ENCODE data around the gene MYO16. TPM values are rescaled to one million over a fixed set of nuclear protein-coding genes. Genes with fewer than 3 reads are reported as not detected.

MYO16 gene
- total RNA-seq, 2 experiments from 2014 or later: not detected

- Mint-ChIP-seq H3K4me1 (no peaks in the 10 kb centered on the region), H3K27me3 (no peaks in the 10 kb centered on the region), H3K4me3 (no peak overlapping the region), H3K36me3 (ENCODE audit: low read depth) (no peaks in the 10 kb centered on the region), H3K27ac (no peak overlapping the region), H3K9me3 (no peaks in the 10 kb centered on the region)
- CTCF ChIA-PET: no interaction called here
- DNase-seq: no peak
- POLR2A ChIA-PET: no interaction called here
Observed at GRCh38 chr13:109182777-109183465, 553.5 kb downstream of the MYO16 start.

- H3K27me3 Mint-ChIP-seq: no peaks in the 10 kb centered on the region
- no peaks in the 10 kb centered on the region for H3K9me3 Mint-ChIP-seq
- no peaks in the 10 kb centered on the region for H3K36me3 Mint-ChIP-seq (ENCODE audit: low read depth)
- no peak for DNase-seq
- H3K4me3 Mint-ChIP-seq: no peak overlapping the region
- CTCF ChIA-PET: no interaction called here
- POLR2A ChIA-PET: no interaction called here
- no peaks in the 10 kb centered on the region for H3K4me1 Mint-ChIP-seq
- H3K27ac Mint-ChIP-seq: no peak overlapping the region
Observed at GRCh38 chr13:109191413-109191812, 562.0 kb downstream of the MYO16 start.

- H3K36me3 Mint-ChIP-seq (ENCODE audit: low read depth): no peaks in the 10 kb centered on the region
- H3K4me3 Mint-ChIP-seq: no peak overlapping the region
- ChIA-PET CTCF (no interaction called here), POLR2A (no interaction called here)
- H3K27me3 Mint-ChIP-seq: no peaks in the 10 kb centered on the region
- no peak overlapping the region for H3K27ac Mint-ChIP-seq
- DNase-seq: no peak
- no peaks in the 10 kb centered on the region for H3K4me1 Mint-ChIP-seq
- no peaks in the 10 kb centered on the region for H3K9me3 Mint-ChIP-seq
Observed at GRCh38 chr13:109192306-109192705, 562.9 kb downstream of the MYO16 start.

- Mint-ChIP-seq H3K9me3 (no peaks in the 10 kb centered on the region), H3K4me3 (no peak overlapping the region), H3K27ac (no peak overlapping the region), H3K36me3 (ENCODE audit: low read depth) (no peaks in the 10 kb centered on the region), H3K27me3 (no peaks in the 10 kb centered on the region), H3K4me1 (no peaks in the 10 kb centered on the region)
- DNase-seq: no peak
- ChIA-PET CTCF (no interaction called here), POLR2A (no interaction called here)
Observed at GRCh38 chr13:109196948-109197347, 567.5 kb downstream of the MYO16 start.

GRCh38 chr13:109198585-109198984 lies 569.2 kb downstream of the MYO16 start:
- Mint-ChIP-seq H3K27ac (no peak overlapping the region), H3K9me3 (no peaks in the 10 kb centered on the region), H3K27me3 (no peaks in the 10 kb centered on the region), H3K4me1 (no peaks in the 10 kb centered on the region), H3K4me3 (no peak overlapping the region), H3K36me3 (ENCODE audit: low read depth) (no peaks in the 10 kb centered on the region)
- ChIA-PET POLR2A (no interaction called here), CTCF (no interaction called here)
- no peak for DNase-seq

GRCh38 chr13:109199280-109199679 lies 569.9 kb downstream of the MYO16 start:
- POLR2A ChIA-PET: no interaction called here
- H3K36me3 Mint-ChIP-seq (ENCODE audit: low read depth): no peaks in the 10 kb centered on the region
- no peaks in the 10 kb centered on the region for H3K4me1 Mint-ChIP-seq
- H3K4me3 Mint-ChIP-seq: no peak overlapping the region
- no peak for DNase-seq
- H3K27me3 Mint-ChIP-seq: no peaks in the 10 kb centered on the region
- no peak overlapping the region for H3K27ac Mint-ChIP-seq
- no peaks in the 10 kb centered on the region for H3K9me3 Mint-ChIP-seq
- CTCF ChIA-PET: no interaction called here

GRCh38 chr13:109200556-109200955 lies 571.1 kb downstream of the MYO16 start:
- CTCF ChIA-PET: no interaction called here

GRCh38 chr13:109203587-109203986 lies 574.2 kb downstream of the MYO16 start:
- Mint-ChIP-seq H3K27me3 (no peaks in the 10 kb centered on the region), H3K4me1 (no peaks in the 10 kb centered on the region), H3K9me3 (no peaks in the 10 kb centered on the region), H3K36me3 (ENCODE audit: low read depth) (no peaks in the 10 kb centered on the region), H3K27ac (no peak overlapping the region), H3K4me3 (no peak overlapping the region)
- DNase-seq: no peak
- ChIA-PET POLR2A (no interaction called here), CTCF (no interaction called here)

More at GRCh38 chr13:109200556-109200955, 571.1 kb downstream of the MYO16 start:
- no peaks in the 10 kb centered on the region for H3K4me1 Mint-ChIP-seq
- POLR2A ChIA-PET: no interaction called here
- H3K27me3 Mint-ChIP-seq: no peaks in the 10 kb centered on the region
- H3K4me3 Mint-ChIP-seq: no peak overlapping the region
- no peak overlapping the region for H3K27ac Mint-ChIP-seq
- DNase-seq: no peak
- H3K9me3 Mint-ChIP-seq: no peaks in the 10 kb centered on the region
- no peaks in the 10 kb centered on the region for H3K36me3 Mint-ChIP-seq (ENCODE audit: low read depth)

GRCh38 chr13:109204252-109204651 lies 574.8 kb downstream of the MYO16 start:
- no peak overlapping the region for H3K4me3 Mint-ChIP-seq
- no peaks in the 10 kb centered on the region for H3K27me3 Mint-ChIP-seq
- H3K4me1 Mint-ChIP-seq: no peaks in the 10 kb centered on the region
- CTCF ChIA-PET: no interaction called here
- no peaks in the 10 kb centered on the region for H3K36me3 Mint-ChIP-seq (ENCODE audit: low read depth)
- H3K9me3 Mint-ChIP-seq: no peaks in the 10 kb centered on the region
- no peak for DNase-seq
- no peak overlapping the region for H3K27ac Mint-ChIP-seq
- POLR2A ChIA-PET: no interaction called here

GRCh38 chr13:109204657-109205056 lies 575.2 kb downstream of the MYO16 start:
- Mint-ChIP-seq H3K4me3 (no peak overlapping the region), H3K9me3 (no peaks in the 10 kb centered on the region), H3K27me3 (no peaks in the 10 kb centered on the region), H3K27ac (no peak overlapping the region), H3K4me1 (no peaks in the 10 kb centered on the region), H3K36me3 (ENCODE audit: low read depth) (no peaks in the 10 kb centered on the region)
- DNase-seq: no peak
- ChIA-PET POLR2A (no interaction called here), CTCF (no interaction called here)

GRCh38 chr13:109205315-109205714 lies 575.9 kb downstream of the MYO16 start:
- Mint-ChIP-seq H3K27ac (no peak overlapping the region), H3K4me3 (no peak overlapping the region), H3K27me3 (no peaks in the 10 kb centered on the region), H3K4me1 (no peaks in the 10 kb centered on the region), H3K9me3 (no peaks in the 10 kb centered on the region), H3K36me3 (ENCODE audit: low read depth) (no peaks in the 10 kb centered on the region)
- CTCF ChIA-PET: no interaction called here
- DNase-seq: no peak
- POLR2A ChIA-PET: no interaction called here

- CTCF ChIA-PET: no interaction called here
- Mint-ChIP-seq H3K27ac (no peak overlapping the region), H3K4me3 (no peak overlapping the region), H3K36me3 (ENCODE audit: low read depth) (no peaks in the 10 kb centered on the region), H3K27me3 (no peaks in the 10 kb centered on the region), H3K9me3 (no peaks in the 10 kb centered on the region), H3K4me1 (no peaks in the 10 kb centered on the region)
- POLR2A ChIA-PET: no interaction called here
- DNase-seq: no peak
Observed at GRCh38 chr13:109206616-109207015, 577.2 kb downstream of the MYO16 start.

- H3K9me3 Mint-ChIP-seq: no peaks in the 10 kb centered on the region
- no peaks in the 10 kb centered on the region for H3K36me3 Mint-ChIP-seq (ENCODE audit: low read depth)
- no peak overlapping the region for H3K27ac Mint-ChIP-seq
- no peaks in the 10 kb centered on the region for H3K27me3 Mint-ChIP-seq
- ChIA-PET POLR2A (no interaction called here), CTCF (no interaction called here)
- no peaks in the 10 kb centered on the region for H3K4me1 Mint-ChIP-seq
- no peak overlapping the region for H3K4me3 Mint-ChIP-seq
- no peak for DNase-seq
Observed at GRCh38 chr13:109207622-109208021, 578.2 kb downstream of the MYO16 start.

- DNase-seq: no peak
- POLR2A ChIA-PET: no interaction called here
- Mint-ChIP-seq H3K4me1 (no peaks in the 10 kb centered on the region), H3K9me3 (no peaks in the 10 kb centered on the region), H3K4me3 (no peak overlapping the region), H3K27me3 (no peaks in the 10 kb centered on the region), H3K36me3 (ENCODE audit: low read depth) (no peaks in the 10 kb centered on the region), H3K27ac (no peak overlapping the region)
- CTCF ChIA-PET: no interaction called here
Observed at GRCh38 chr13:109208522-109208921, 579.1 kb downstream of the MYO16 start.

GRCh38 chr13:109209526-109209925 lies 580.1 kb downstream of the MYO16 start:
- H3K4me3 Mint-ChIP-seq: no peak overlapping the region
- ChIA-PET CTCF (no interaction called here), POLR2A (no interaction called here)
- no peaks in the 10 kb centered on the region for H3K9me3 Mint-ChIP-seq
- DNase-seq: no peak
- no peaks in the 10 kb centered on the region for H3K4me1 Mint-ChIP-seq
- H3K36me3 Mint-ChIP-seq (ENCODE audit: low read depth): no peaks in the 10 kb centered on the region
- no peaks in the 10 kb centered on the region for H3K27me3 Mint-ChIP-seq
- H3K27ac Mint-ChIP-seq: no peak overlapping the region
